ENCODE data around the gene ENPP3.

ENPP3 gene

DNA sequence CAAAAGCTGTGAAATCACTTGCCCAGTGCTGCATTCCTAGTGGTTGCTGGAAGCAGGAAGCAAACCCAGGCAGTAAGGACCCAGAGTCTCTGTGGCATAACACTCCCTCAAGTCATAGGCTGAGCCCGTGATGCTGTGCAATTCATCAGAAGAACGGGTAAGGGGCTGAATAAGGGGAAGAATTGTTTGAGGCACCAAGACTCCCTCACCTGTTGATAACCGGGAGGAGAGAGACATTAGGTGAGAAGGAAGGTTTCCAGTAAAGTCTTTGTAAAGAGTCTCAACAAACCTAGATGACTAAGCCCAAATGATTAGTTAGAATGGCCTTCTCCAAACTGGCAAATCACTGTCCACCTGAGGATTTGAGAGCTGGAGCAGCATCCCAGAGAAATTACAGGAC is 18.3 kb downstream of the ENPP3 start:
- Histone ChIP-seq H3K4me3 (ENCODE audit: low read depth, low read length) (no peak overlapping the region), H3K4me1 (ENCODE audit: control insufficient read depth, insufficient read depth, low read length) (no peaks in the 10 kb centered on the region), H3K36me3 (ENCODE audit: control insufficient read depth in 2 of 2, insufficient read depth in 1 of 2, low read length in 2 of 2) (no peaks in the 10 kb centered on the region), H3K27ac (ENCODE audit: extremely low read depth, low read depth, low read length) (no peak overlapping the region), H3K9me3 (ENCODE audit: control insufficient read depth, insufficient read depth, low read depth, low read length) (no peaks in the 10 kb centered on the region)
- POLR2A ChIA-PET: no interaction called here
- TF ChIP-seq SCRT2 (tag by site-specific recombination; IDR thresholded peaks at IDR 0.05) (peak; percentile 76), ZFP3 (tag by site-specific recombination; IDR thresholded peaks at IDR 0.05; ENCODE audit: low read depth) (no peak), SCRT1 (tag by site-specific recombination; IDR thresholded peaks at IDR 0.05; ENCODE audit: borderline replicate concordance) (peak; percentile 53; the same call in 1 of the 2 replicates)
- CTCF ChIA-PET: interaction anchor here (0.6 to 4.4 kb wide), 2 partner anchors 10 to 27 kb away, joined by 4 to 30 read pairs; partner anchors contain the start of gene MED23

DNA sequence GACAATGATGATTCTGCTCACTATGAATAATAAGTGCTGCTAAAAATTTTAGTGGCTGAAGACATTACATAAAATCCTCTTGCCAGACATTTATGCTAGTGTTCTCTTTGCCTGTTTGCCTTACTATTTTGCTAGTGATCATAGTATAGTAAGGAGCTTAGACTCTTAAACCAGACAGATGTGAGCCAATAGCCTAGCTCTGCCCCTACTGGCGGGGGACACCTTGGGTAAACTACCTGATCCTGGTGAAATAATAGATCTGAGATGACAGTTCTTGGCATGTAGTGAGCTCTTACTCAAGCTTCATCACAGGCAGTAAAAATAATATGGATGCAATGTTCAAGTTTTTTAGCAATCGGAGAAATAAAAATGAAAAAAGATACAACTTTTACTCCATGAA is 18.8 kb downstream of the ENPP3 start:
- TF ChIP-seq, protein P1, sequence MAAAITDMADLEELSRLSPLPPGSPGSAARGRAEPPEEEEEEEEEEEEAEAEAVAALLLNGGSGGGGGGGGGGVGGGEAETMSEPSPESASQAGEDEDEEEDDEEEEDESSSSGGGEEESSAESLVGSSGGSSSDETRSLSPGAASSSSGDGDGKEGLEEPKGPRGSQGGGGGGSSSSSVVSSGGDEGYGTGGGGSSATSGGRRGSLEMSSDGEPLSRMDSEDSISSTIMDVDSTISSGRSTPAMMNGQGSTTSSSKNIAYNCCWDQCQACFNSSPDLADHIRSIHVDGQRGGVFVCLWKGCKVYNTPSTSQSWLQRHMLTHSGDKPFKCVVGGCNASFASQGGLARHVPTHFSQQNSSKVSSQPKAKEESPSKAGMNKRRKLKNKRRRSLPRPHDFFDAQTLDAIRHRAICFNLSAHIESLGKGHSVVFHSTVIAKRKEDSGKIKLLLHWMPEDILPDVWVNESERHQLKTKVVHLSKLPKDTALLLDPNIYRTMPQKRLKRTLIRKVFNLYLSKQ (tag by site-specific recombination; IDR thresholded peaks at IDR 0.05; ENCODE audit: borderline replicate concordance): no peak
- TF ChIP-seq, protein P2, sequence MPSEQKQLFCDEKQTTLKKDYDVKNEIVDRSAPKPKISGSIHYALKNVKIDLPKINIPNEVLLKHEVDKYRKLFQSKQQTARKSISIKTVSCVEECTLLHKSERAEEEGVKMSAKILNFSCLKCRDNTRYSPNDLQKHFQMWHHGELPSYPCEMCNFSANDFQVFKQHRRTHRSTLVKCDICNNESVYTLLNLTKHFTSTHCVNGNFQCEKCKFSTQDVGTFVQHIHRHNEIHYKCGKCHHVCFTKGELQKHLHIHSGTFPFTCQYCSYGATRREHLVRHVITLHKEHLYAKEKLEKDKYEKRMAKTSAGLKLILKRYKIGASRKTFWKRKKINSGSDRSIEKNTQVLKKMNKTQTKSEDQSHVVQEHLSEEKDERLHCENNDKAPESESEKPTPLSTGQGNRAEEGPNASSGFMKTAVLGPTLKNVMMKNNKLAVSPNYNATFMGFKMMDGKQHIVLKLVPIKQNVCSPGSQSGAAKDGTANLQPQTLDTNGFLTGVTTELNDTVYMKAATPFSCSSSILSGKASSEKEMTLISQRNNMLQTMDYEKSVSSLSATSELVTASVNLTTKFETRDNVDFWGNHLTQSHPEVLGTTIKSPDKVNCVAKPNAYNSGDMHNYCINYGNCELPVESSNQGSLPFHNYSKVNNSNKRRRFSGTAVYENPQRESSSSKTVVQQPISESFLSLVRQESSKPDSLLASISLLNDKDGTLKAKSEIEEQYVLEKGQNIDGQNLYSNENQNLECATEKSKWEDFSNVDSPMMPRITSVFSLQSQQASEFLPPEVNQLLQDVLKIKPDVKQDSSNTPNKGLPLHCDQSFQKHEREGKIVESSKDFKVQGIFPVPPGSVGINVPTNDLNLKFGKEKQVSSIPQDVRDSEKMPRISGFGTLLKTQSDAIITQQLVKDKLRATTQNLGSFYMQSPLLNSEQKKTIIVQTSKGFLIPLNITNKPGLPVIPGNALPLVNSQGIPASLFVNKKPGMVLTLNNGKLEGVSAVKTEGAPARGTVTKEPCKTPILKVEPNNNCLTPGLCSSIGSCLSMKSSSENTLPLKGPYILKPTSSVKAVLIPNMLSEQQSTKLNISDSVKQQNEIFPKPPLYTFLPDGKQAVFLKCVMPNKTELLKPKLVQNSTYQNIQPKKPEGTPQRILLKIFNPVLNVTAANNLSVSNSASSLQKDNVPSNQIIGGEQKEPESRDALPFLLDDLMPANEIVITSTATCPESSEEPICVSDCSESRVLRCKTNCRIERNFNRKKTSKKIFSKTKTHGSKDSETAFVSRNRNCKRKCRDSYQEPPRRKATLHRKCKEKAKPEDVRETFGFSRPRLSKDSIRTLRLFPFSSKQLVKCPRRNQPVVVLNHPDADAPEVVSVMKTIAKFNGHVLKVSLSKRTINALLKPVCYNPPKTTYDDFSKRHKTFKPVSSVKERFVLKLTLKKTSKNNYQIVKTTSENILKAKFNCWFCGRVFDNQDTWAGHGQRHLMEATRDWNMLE (tag by site-specific recombination; conservative IDR thresholded peaks at IDR 0.05; ENCODE audit: low read depth): no peak
- TF ChIP-seq ZNF629 (tag by site-specific recombination; IDR thresholded peaks at IDR 0.05) (no peak), YY2 (tag by site-specific recombination; IDR thresholded peaks at IDR 0.05) (no peak), ZNF248 (tag by site-specific recombination; IDR thresholded peaks at IDR 0.05) (no peak), ZSCAN30 (tag by site-specific recombination; IDR thresholded peaks at IDR 0.05) (no peak), ZNF302 (tag by site-specific recombination; IDR thresholded peaks at IDR 0.05; ENCODE audit: low read depth) (no peak), GLIS2 (tag by site-specific recombination; IDR thresholded peaks at IDR 0.05) (no peak), ZNF561 (tag by site-specific recombination; IDR thresholded peaks at IDR 0.05; ENCODE audit: borderline replicate concordance) (no peak), ZNF157 (tag by site-specific recombination; IDR thresholded peaks at IDR 0.05) (no peak), ZNF350 (tag by site-specific recombination; IDR thresholded peaks at IDR 0.05) (no peak), ZNF677 (tag by site-specific recombination; IDR thresholded peaks at IDR 0.05) (no peak)
- TF ChIP-seq, protein P3, sequence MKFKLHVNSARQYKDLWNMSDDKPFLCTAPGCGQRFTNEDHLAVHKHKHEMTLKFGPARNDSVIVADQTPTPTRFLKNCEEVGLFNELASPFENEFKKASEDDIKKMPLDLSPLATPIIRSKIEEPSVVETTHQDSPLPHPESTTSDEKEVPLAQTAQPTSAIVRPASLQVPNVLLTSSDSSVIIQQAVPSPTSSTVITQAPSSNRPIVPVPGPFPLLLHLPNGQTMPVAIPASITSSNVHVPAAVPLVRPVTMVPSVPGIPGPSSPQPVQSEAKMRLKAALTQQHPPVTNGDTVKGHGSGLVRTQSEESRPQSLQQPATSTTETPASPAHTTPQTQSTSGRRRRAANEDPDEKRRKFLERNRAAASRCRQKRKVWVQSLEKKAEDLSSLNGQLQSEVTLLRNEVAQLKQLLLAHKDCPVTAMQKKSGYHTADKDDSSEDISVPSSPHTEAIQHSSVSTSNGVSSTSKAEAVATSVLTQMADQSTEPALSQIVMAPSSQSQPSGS (tag by site-specific recombination; IDR thresholded peaks at IDR 0.05; ENCODE audit: low read depth): no peak
- TF ChIP-seq, protein P4, sequence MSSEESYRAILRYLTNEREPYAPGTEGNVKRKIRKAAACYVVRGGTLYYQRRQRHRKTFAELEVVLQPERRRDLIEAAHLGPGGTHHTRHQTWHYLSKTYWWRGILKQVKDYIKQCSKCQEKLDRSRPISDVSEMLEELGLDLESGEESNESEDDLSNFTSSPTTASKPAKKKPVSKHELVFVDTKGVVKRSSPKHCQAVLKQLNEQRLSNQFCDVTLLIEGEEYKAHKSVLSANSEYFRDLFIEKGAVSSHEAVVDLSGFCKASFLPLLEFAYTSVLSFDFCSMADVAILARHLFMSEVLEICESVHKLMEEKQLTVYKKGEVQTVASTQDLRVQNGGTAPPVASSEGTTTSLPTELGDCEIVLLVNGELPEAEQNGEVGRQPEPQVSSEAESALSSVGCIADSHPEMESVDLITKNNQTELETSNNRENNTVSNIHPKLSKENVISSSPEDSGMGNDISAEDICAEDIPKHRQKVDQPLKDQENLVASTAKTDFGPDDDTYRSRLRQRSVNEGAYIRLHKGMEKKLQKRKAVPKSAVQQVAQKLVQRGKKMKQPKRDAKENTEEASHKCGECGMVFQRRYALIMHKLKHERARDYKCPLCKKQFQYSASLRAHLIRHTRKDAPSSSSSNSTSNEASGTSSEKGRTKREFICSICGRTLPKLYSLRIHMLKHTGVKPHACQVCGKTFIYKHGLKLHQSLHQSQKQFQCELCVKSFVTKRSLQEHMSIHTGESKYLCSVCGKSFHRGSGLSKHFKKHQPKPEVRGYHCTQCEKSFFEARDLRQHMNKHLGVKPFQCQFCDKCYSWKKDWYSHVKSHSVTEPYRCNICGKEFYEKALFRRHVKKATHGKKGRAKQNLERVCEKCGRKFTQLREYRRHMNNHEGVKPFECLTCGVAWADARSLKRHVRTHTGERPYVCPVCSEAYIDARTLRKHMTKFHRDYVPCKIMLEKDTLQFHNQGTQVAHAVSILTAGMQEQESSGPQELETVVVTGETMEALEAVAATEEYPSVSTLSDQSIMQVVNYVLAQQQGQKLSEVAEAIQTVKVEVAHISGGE (tag by site-specific recombination; conservative IDR thresholded peaks at IDR 0.05; ENCODE audit: low read depth): no peak
- TF ChIP-seq, protein P5, sequence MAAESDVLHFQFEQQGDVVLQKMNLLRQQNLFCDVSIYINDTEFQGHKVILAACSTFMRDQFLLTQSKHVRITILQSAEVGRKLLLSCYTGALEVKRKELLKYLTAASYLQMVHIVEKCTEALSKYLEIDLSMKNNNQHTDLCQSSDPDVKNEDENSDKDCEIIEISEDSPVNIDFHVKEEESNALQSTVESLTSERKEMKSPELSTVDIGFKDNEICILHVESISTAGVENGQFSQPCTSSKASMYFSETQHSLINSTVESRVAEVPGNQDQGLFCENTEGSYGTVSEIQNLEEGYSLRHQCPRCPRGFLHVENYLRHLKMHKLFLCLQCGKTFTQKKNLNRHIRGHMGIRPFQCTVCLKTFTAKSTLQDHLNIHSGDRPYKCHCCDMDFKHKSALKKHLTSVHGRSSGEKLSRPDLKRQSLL (tag by site-specific recombination; IDR thresholded peaks at IDR 0.05): no peak
- Histone ChIP-seq H3K9me3 (ENCODE audit: control insufficient read depth, insufficient read depth, low read depth, low read length) (no peaks in the 10 kb centered on the region), H3K4me1 (ENCODE audit: control insufficient read depth, insufficient read depth, low read length) (no peaks in the 10 kb centered on the region), H3K36me3 (ENCODE audit: control insufficient read depth in 2 of 2, insufficient read depth in 1 of 2, low read length in 2 of 2) (no peaks in the 10 kb centered on the region), H3K27ac (ENCODE audit: extremely low read depth, low read depth, low read length) (no peak overlapping the region), H3K4me3 (ENCODE audit: low read depth, low read length) (no peak overlapping the region)
- ChIA-PET CTCF (interaction anchor here (0.6 to 4.4 kb wide), 2 partner anchors 10 to 28 kb away, joined by 4 to 30 read pairs; partner anchors contain the start of gene MED23), POLR2A (no interaction called here)
